NCI-H128 (cell line): Measurements from ENCODE around the gene PRKAG2.

ENCODE experiments used
- DNase-seq: peaks from one replicate; lab custom pipeline; 2025; ENCODE audit not compliant: unreplicated experiment; lab: John Stamatoyannopoulos, UW

Gene PRKAG2

GRCh38 chr7:151716323-151716722, 160.6 kb downstream of the PRKAG2 start:
- no peak for DNase-seq

GRCh38 chr7:151715666-151716315, 161.1 kb downstream of the PRKAG2 start:
- no peak for DNase-seq

GRCh38 chr7:151714201-151714600, 162.7 kb downstream of the PRKAG2 start:
- DNase-seq, result no peak

GRCh38 chr7:151712810-151713125, 164.1 kb downstream of the PRKAG2 start:
- no peak for DNase-seq

GRCh38 chr7:151711906-151712809, 164.8 kb downstream of the PRKAG2 start:
- no peak for DNase-seq

GRCh38 chr7:151711435-151711872, 165.5 kb downstream of the PRKAG2 start:
- DNase-seq, result no peak

GRCh38 chr7:151710646-151711434, 166.1 kb downstream of the PRKAG2 start:
- no peak for DNase-seq

- DNase-seq, result no peak
Measured at GRCh38 chr7:151710121-151710640, 166.7 kb downstream of the PRKAG2 start.

- no peak for DNase-seq
Measured at GRCh38 chr7:151709141-151710038, 167.5 kb downstream of the PRKAG2 start.

GRCh38 chr7:151708610-151709009, 168.3 kb downstream of the PRKAG2 start:
- DNase-seq, result no peak

- no peak for DNase-seq
Measured at GRCh38 chr7:151707757-151708156, 169.2 kb downstream of the PRKAG2 start.

- DNase-seq, result no peak
Measured at GRCh38 chr7:151707105-151707469, 169.8 kb downstream of the PRKAG2 start.

- no peak for DNase-seq
Measured at GRCh38 chr7:151706277-151707104, 170.4 kb downstream of the PRKAG2 start.

GRCh38 chr7:151705636-151706276, 171.2 kb downstream of the PRKAG2 start:
- DNase-seq, result no peak

- no peak for DNase-seq
Measured at GRCh38 chr7:151704960-151705635, 171.8 kb downstream of the PRKAG2 start.

- no peak for DNase-seq
Measured at GRCh38 chr7:151704299-151704959, 172.5 kb downstream of the PRKAG2 start.

- no peak for DNase-seq
Measured at GRCh38 chr7:151702961-151703360, 174.0 kb downstream of the PRKAG2 start.

- DNase-seq, result no peak
Measured at GRCh38 chr7:151700586-151701165, 176.2 kb downstream of the PRKAG2 start.
